K562 (cell line): Measurements from ENCODE around the gene ELMO1. TPM values are rescaled to one million over a fixed set of nuclear protein-coding genes. Genes with fewer than 3 reads are reported as not detected.

ENCODE experiments used
- ATAC-seq: fragments of 200-7000 bp; cut with Tn5 transposase; 3 replicates; pipeline ENCODE4 v1.9.1; 2020; ENCODE audit warnings: moderate library complexity
- BruUV-seq: library from RNA; stranded (reverse); fragments of 400-500 nt; replicated peaks from 2 replicates; lab custom pipeline; 2021; lab: Mats Ljungman, UMichigan
- CTCF ChIA-PET: fragments of 300-600 bp; formaldehyde crosslinking; extraction: SDS; loops from one replicate; lab custom pipeline; 2021; ENCODE audit warnings: low intra/inter-chr PET ratio; lab: Yijun Ruan, JAX
- POLR2A ChIA-PET: fragments of 300-600, 350-650 bp; sonication (Branson Sonifier 250); formaldehyde crosslinking; extraction: SDS; loops from one replicate; lab custom pipeline; 2021; ENCODE audit warnings: antibody characterized with exemption, inconsistent platforms; lab: Yijun Ruan, JAX
- DNase-seq, 4 experiments: peaks; one replicate each; pipeline versions ENCODE4 v3.0.0 to v3.0.0-alpha.2; 2011 to 2018; ENCODE audit warnings: low spot score in 3 of 4, mixed read lengths in 3 of 4; ENCODE audit errors: extremely low read depth in 1 of 4
- FAIRE-seq: peaks from 2 replicates; lab custom pipeline; 2011; peaks lifted over from hg19 to GRCh38; lab: Jason Lieb, UNC
- H2AFZ ChIP-seq: 2 replicates; pipeline ENCODE4 v1.6.0; 2011; ENCODE audit warnings: low read depth, low read length, control low read depth, inconsistent platforms
- H3K27ac ChIP-seq: fragments of 200-600 bp; 3 replicates; pipeline ENCODE4 v1.8.0; 2011; ENCODE audit warnings: low read depth, mild to moderate bottlenecking, control low read depth, inconsistent platforms, low read length, moderate library complexity, mixed read lengths; ENCODE audit errors: extremely low read depth
- H3K27me3 ChIP-seq, 2 experiments: fragments of 300-600 bp in 1 of 2; 2 replicates in 1 of 2; 3 replicates in 1 of 2; pipeline versions ENCODE4 v1.6.0 to v1.8.0; 2011; ENCODE audit warnings: inconsistent platforms in 2 of 2, low read length in 2 of 2, mild to moderate bottlenecking in 1 of 2, mixed read lengths in 1 of 2, moderate library complexity in 1 of 2; ENCODE audit not compliant: control insufficient read depth in 2 of 2, insufficient read depth in 2 of 2
- H3K36me3 ChIP-seq: fragments of 300-600 bp; 3 replicates; pipeline ENCODE4 v1.8.0; 2011; ENCODE audit warnings: mild to moderate bottlenecking, low read length, inconsistent platforms; ENCODE audit not compliant: control insufficient read depth, insufficient read depth
- H3K4me1 ChIP-seq, 2 experiments: fragments of 200-600 bp in 1 of 2; replicated peaks in 1 of 2; 2 replicates in 1 of 2; 3 replicates in 1 of 2; pipeline versions ENCODE4 v1.5.1 to v1.8.0; 2011; ENCODE audit warnings: inconsistent platforms in 2 of 2, low read length in 2 of 2, mild to moderate bottlenecking in 1 of 2, mixed read lengths in 1 of 2, moderate library complexity in 1 of 2; ENCODE audit not compliant: control insufficient read depth in 2 of 2, insufficient read depth in 2 of 2
- H3K4me2 ChIP-seq: 2 replicates; pipeline ENCODE4 v1.6.1; 2011; ENCODE audit warnings: low read length, control low read depth, inconsistent platforms, mixed read lengths; ENCODE audit not compliant: insufficient read depth
- H3K4me3 ChIP-seq: fragments of 200-600 bp; sonication (generic), shearing (Covaris generic); 2 replicates; pipeline ENCODE4 v1.5.1; 2016; ENCODE audit warnings: control low read depth, inconsistent platforms
- H3K79me2 ChIP-seq: fragments of 200-600 bp; 3 replicates; pipeline ENCODE4 v1.8.0; 2011; ENCODE audit warnings: low read length, inconsistent platforms; ENCODE audit not compliant: control insufficient read depth, insufficient read depth
- H3K9ac ChIP-seq, 2 experiments: 2 replicates each; pipeline versions ENCODE4 v1.6.0 to v1.6.1; 2011; ENCODE audit warnings: low read depth in 2 of 2, low read length in 2 of 2, control low read depth in 1 of 2, inconsistent platforms in 1 of 2, mild to moderate bottlenecking in 1 of 2, mixed read lengths in 1 of 2; ENCODE audit not compliant: insufficient read depth in 1 of 2
- H3K9me1 ChIP-seq: one replicate; pipeline ENCODE4 v1.6.0; 2011; ENCODE audit warnings: inconsistent platforms, mild to moderate bottlenecking, low read length, moderate library complexity; ENCODE audit not compliant: control insufficient read depth, insufficient read depth
- H3K9me3 ChIP-seq: replicated peaks from 2 replicates; pipeline ENCODE4 v1.5.1; 2011; ENCODE audit warnings: low read depth, low read length, inconsistent platforms; ENCODE audit not compliant: control insufficient read depth, insufficient read depth
- H4K20me1 ChIP-seq: replicated peaks from 2 replicates; pipeline ENCODE4 v1.6.1; 2011; ENCODE audit warnings: low read length, inconsistent platforms, mixed read lengths; ENCODE audit not compliant: control insufficient read depth, insufficient read depth
- ATF3 ChIP-seq, 2 experiments: fragments of 450-650 bp in 1 of 2; sonication (generic) in 1 of 2; formaldehyde crosslinking in 1 of 2; IDR thresholded peaks in 1 of 2; conservative IDR thresholded peaks in 1 of 2; 2 replicates each; pipeline versions ENCODE4 v1.6.1 to v1.8.1; 2016 to 2023; ENCODE audit warnings: mild to moderate bottlenecking in 2 of 2, moderate library complexity in 2 of 2, inconsistent platforms in 1 of 2, missing genetic modification reagents in 1 of 2
- CTBP1 ChIP-seq: fragments of 450-650 bp; IDR thresholded peaks from 2 replicates; pipeline ENCODE4 v1.6.1; 2016; ENCODE audit warnings: borderline replicate concordance
- NCOA4 ChIP-seq: fragments of 450-650 bp; IDR thresholded peaks from 2 replicates; pipeline ENCODE4 v1.6.1; 2018; ENCODE audit warnings: mild to moderate bottlenecking; ENCODE audit not compliant: partially characterized antibody
- NCOR1 ChIP-seq: fragments of 450-650 bp; IDR thresholded peaks from 2 replicates; pipeline ENCODE4 v1.6.1; 2016; ENCODE audit warnings: mild to moderate bottlenecking, moderate library complexity
- NR3C1 ChIP-seq: sonication (generic); formaldehyde crosslinking; IDR thresholded peaks from 2 replicates; pipeline ENCODE4 v1.8.1; 2022; ENCODE audit warnings: missing genetic modification reagents
- POLR2G ChIP-seq: fragments of 200-400 bp; formaldehyde crosslinking; IDR thresholded peaks from 2 replicates; pipeline ENCODE4 v1.6.1; 2017; ENCODE audit warnings: low read depth, mild to moderate bottlenecking, antibody characterized with exemption, low read length, moderate library complexity
- POU5F1 ChIP-seq: fragments of 150-350 bp; IDR thresholded peaks from 2 replicates; pipeline ENCODE4 v1.6.1; 2014; ENCODE audit warnings: borderline replicate concordance, low read length, low read depth, mild to moderate bottlenecking; ENCODE audit not compliant: partially characterized antibody
- RBM15 ChIP-seq: fragments of 200-400 bp; formaldehyde crosslinking; IDR thresholded peaks from 2 replicates; pipeline ENCODE4 v1.6.1; 2018; ENCODE audit warnings: mild to moderate bottlenecking, low read length, moderate library complexity; ENCODE audit not compliant: insufficient read depth
- SP1 ChIP-seq: sonication (generic); formaldehyde crosslinking; IDR thresholded peaks from 2 replicates; pipeline ENCODE4 v1.8.1; 2022; ENCODE audit warnings: mild to moderate bottlenecking, missing genetic modification reagents
- TAL1 ChIP-seq: fragments of 450-650 bp; IDR thresholded peaks from 2 replicates; pipeline ENCODE4 v1.6.1; 2016; ENCODE audit warnings: mild to moderate bottlenecking
- WGBS: fragments of 100-300 bp; shearing (Covaris generic); methylation state at CpG from one replicate; pipeline ENCODE4 v1.1.6; 2016; ENCODE audit warnings: low coverage, mixed read lengths; ENCODE audit not compliant: insufficient coverage; ENCODE audit errors: missing lambda C conversion rate; 5-methylcytosine and 5-hydroxymethylcytosine counted together
- in situ Hi-C: fragments of 300-500 bp; cut with MboI; formaldehyde crosslinking; loops from 4 replicates; pipeline ENCODE4 v1.15.0; 2018; ENCODE audit warnings: inconsistent platforms, mixed read lengths
- intact Hi-C: fragments of 100-400 bp; cut with micrococcal nuclease; formaldehyde crosslinking; loops from 2 replicates; pipeline ENCODE4 v1.14.2; 2022
- polyA plus RNA-seq, 8 experiments: library from polyadenylated mRNA; depleted of rRNA in 4 of 8; stranded (reverse) in 5 of 8; unstranded in 3 of 8; fragments of >200 nt; fragmentation: Nextera tagmentation in 2 of 8; fragmentation: Illumina TruSeq in 1 of 8; extraction: Ambion mirVana in 2 of 8; extraction: Trizol in 1 of 8; gene quantifications; 2 replicates each; pipeline versions ENCODE4 v1.2.1 to v1.2.3, GENCODE V29; 2011 to 2014; ENCODE audit warnings: inconsistent platforms in 1 of 8, missing spikeins in 1 of 8
- total RNA-seq, 7 experiments: library from RNA; depleted of rRNA in 6 of 7; stranded (reverse); fragments of >200 nt in 6 of 7; fragmentation: Illumina TruSeq in 2 of 7; extraction: Trizol in 2 of 7; gene quantifications; 2 replicates each; pipeline versions ENCODE4 v1.2.1 to v1.2.3, GENCODE V29; 2011 to 2021; ENCODE audit warnings: low replicate concordance in 1 of 7
- TF ChIP-seq, protein P1 (sequence below): IDR thresholded peaks from 2 replicates; pipeline ENCODE4 v1.6.1; 2014; ENCODE audit warnings: antibody characterized with exemption
- TF ChIP-seq, protein P2 (sequence below): fragments of 450-650 bp; conservative IDR thresholded peaks from 2 replicates; pipeline ENCODE4 v1.6.1; 2016; ENCODE audit warnings: missing genetic modification characterization, low read depth, mild to moderate bottlenecking, control low read depth, missing compliant biosample characterization

Gene ELMO1
- total and polyA plus RNA-seq, 9 of the 15 experiments (the other 6 are each of a cell fraction or from before 2014, with no cell fraction given): 0.36 to 7.2 (median 3.6) TPM

DNA sequence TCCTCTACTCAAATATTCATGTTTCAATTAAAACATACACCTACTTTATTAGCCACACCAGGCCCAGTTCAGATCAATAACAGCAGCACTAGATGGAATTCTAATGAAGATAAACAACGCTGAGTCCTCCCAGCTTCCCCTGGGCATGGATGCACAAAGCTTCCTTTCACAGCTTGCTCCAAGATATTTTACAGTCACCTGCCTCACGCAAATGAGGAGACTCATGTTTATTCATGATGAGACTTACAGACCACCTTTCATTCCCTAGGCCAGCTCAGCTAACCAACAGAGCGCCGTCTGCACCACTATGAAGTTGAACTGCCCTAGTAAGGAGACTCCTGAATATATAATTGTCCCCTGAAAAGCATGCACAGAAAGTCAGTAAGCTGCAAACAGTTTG, 441.4 kb downstream of the ELMO1 start:
- no TSS peak for BruUV-seq
- no peak for DNase-seq
- Histone ChIP-seq H3K9me1 (no peaks in the 10 kb centered on the region), H3K27me3 (no peaks in the 10 kb centered on the region; a peak in 1 of 5 replicates), H3K79me2 (no peaks in the 10 kb centered on the region), H3K9me3 (no peaks in the 10 kb centered on the region), H3K4me3 (no peak overlapping the region), H3K27ac (no peak overlapping the region), H3K4me2 (no peak overlapping the region), H4K20me1 (no peaks in the 10 kb centered on the region), H3K9ac (no peak overlapping the region), H3K36me3 (no peaks in the 10 kb centered on the region)
- in situ Hi-C loops: no loop called here
- POLR2A ChIA-PET: no interaction called here
- no peak for FAIRE-seq
- intact Hi-C loops: no loop called here
- no peak for TF ChIP-seq SP1
- no peak for TF ChIP-seq NCOA4
- TF ChIP-seq POLR2G: no peak
- TF ChIP-seq, protein P1, sequence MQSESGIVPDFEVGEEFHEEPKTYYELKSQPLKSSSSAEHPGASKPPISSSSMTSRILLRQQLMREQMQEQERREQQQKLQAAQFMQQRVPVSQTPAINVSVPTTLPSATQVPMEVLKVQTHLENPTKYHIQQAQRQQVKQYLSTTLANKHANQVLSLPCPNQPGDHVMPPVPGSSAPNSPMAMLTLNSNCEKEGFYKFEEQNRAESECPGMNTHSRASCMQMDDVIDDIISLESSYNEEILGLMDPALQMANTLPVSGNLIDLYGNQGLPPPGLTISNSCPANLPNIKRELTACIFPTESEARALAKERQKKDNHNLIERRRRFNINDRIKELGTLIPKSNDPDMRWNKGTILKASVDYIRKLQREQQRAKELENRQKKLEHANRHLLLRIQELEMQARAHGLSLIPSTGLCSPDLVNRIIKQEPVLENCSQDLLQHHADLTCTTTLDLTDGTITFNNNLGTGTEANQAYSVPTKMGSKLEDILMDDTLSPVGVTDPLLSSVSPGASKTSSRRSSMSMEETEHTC: no peak
- no peak for TF ChIP-seq NR3C1 (CRISPR knock-in tag)
- no peak for TF ChIP-seq ATF3 (IDR thresholded peaks at IDR 0.05)
- no peak for TF ChIP-seq ATF3 (CRISPR knock-in tag; conservative IDR thresholded peaks at IDR 0.05)
- TF ChIP-seq POU5F1: no peak
- no peak for TF ChIP-seq RBM15
- no peak for TF ChIP-seq TAL1
- no peak for TF ChIP-seq CTBP1
- no peak for TF ChIP-seq NCOR1
- TF ChIP-seq, protein P2, sequence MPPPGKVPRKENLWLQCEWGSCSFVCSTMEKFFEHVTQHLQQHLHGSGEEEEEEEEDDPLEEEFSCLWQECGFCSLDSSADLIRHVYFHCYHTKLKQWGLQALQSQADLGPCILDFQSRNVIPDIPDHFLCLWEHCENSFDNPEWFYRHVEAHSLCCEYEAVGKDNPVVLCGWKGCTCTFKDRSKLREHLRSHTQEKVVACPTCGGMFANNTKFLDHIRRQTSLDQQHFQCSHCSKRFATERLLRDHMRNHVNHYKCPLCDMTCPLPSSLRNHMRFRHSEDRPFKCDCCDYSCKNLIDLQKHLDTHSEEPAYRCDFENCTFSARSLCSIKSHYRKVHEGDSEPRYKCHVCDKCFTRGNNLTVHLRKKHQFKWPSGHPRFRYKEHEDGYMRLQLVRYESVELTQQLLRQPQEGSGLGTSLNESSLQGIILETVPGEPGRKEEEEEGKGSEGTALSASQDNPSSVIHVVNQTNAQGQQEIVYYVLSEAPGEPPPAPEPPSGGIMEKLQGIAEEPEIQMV (tag): no peak
- TF ChIP-seq, all 486 proteins: peak for 0
- ATAC-seq: no peak
- 0% methylated on average over 4 of the region's 4 CpGs for WGBS
- H3K4me1 ChIP-seq: no peaks in the 10 kb centered on the region
- H2AFZ ChIP-seq: no peak overlapping the region
- CTCF ChIA-PET: no interaction called here
